Neural progenitor cell (in vitro differentiated cells): Measurements from ENCODE around the gene HRH4. TPM values are rescaled to one million over a fixed set of nuclear protein-coding genes. Genes with fewer than 3 reads are reported as not detected.

Source experiments
- DNase-seq: peaks from one replicate; pipeline ENCODE4 v3.0.0-alpha.2; 2016; ENCODE audit warnings: low spot score
- H2AFZ ChIP-seq: fragments of 200-600 bp; sonication (generic); replicated peaks from 2 replicates; pipeline ENCODE4 v1.6.1; 2016; ENCODE audit warnings: antibody characterized with exemption
- H3F3A ChIP-seq: fragments of 200-600 bp; sonication (generic); 2 replicates; pipeline ENCODE4 v1.6.1; 2016; ENCODE audit warnings: antibody characterized with exemption, low read depth
- H3K27ac ChIP-seq: fragments of 200-600 bp; sonication (generic); 2 replicates; pipeline ENCODE4 v1.5.1; 2016; ENCODE audit warnings: mild to moderate bottlenecking
- H3K27me3 ChIP-seq: fragments of 200-600 bp; sonication (generic); 2 replicates; pipeline ENCODE4 v1.6.1; 2016; ENCODE audit warnings: mild to moderate bottlenecking, moderate library complexity
- H3K36me3 ChIP-seq: fragments of 200-600 bp; sonication (generic); 2 replicates; pipeline ENCODE4 v1.5.1; 2016
- H3K4me1 ChIP-seq: fragments of 200-600 bp; sonication (generic); 2 replicates; pipeline ENCODE4 v1.6.1; 2016; ENCODE audit warnings: mixed run types
- H3K4me2 ChIP-seq: fragments of 200-600 bp; sonication (generic); 2 replicates; pipeline ENCODE4 v1.6.1; 2016
- H3K4me3 ChIP-seq: fragments of 200-600 bp; sonication (generic); 2 replicates; pipeline ENCODE4 v1.5.1; 2016
- H3K79me2 ChIP-seq: fragments of 200-600 bp; sonication (generic); 2 replicates; pipeline ENCODE4 v1.6.1; 2016; ENCODE audit warnings: low read depth
- H3K9ac ChIP-seq: fragments of 200-600 bp; sonication (generic); 2 replicates; pipeline ENCODE4 v1.6.1; 2016
- H3K9me3 ChIP-seq: fragments of 200-600 bp; sonication (generic); 2 replicates; pipeline ENCODE4 v1.5.1; 2016; ENCODE audit warnings: low read depth
- H4K20me1 ChIP-seq: fragments of 200-600 bp; sonication (generic); 2 replicates; pipeline ENCODE4 v1.6.1; 2016; ENCODE audit warnings: low read depth
- H3K27ac Mint-ChIP-seq: 3 replicates; pipeline ENCODE4 v1.8.0; 2021; ENCODE audit warnings: mixed read lengths
- H3K27me3 Mint-ChIP-seq: 2 replicates; pipeline ENCODE4 v1.8.0; 2022; ENCODE audit warnings: low read depth, mild to moderate bottlenecking, inconsistent platforms, moderate library complexity, mixed read lengths; ENCODE audit not compliant: insufficient read depth
- H3K36me3 Mint-ChIP-seq: 3 replicates; pipeline ENCODE4 v1.8.0; 2021; ENCODE audit warnings: mixed read lengths
- H3K4me1 Mint-ChIP-seq: 3 replicates; pipeline ENCODE4 v1.8.0; 2021; ENCODE audit warnings: mixed read lengths
- H3K4me3 Mint-ChIP-seq: 3 replicates; pipeline ENCODE4 v1.8.0; 2021; ENCODE audit warnings: mild to moderate bottlenecking, moderate library complexity, mixed read lengths
- H3K9me3 Mint-ChIP-seq: 3 replicates; pipeline ENCODE4 v1.8.0; 2020; ENCODE audit warnings: mixed read lengths
- EZH2 ChIP-seq: fragments of 200-600 bp; sonication (generic); IDR thresholded peaks from 2 replicates; pipeline ENCODE4 v1.6.1; 2017; ENCODE audit warnings: antibody characterized with exemption, mild to moderate bottlenecking, moderate library complexity
- EZH2phosphoT487 ChIP-seq: fragments of 200-600 bp; sonication (generic); IDR thresholded peaks from 2 replicates; pipeline ENCODE4 v1.6.1; 2017; ENCODE audit warnings: antibody characterized with exemption
- total RNA-seq: library from RNA; depleted of rRNA; stranded (reverse); fragments of >200 nt; gene quantifications from 2 replicates; pipeline ENCODE4 v1.2.3, GENCODE V29; 2015; ENCODE audit warnings: low replicate concordance
- TF ChIP-seq, protein P1 (sequence below): fragments of 200-600 bp; sonication (generic); IDR thresholded peaks from 2 replicates; pipeline ENCODE4 v1.5.1; 2017; ENCODE audit warnings: antibody characterized with exemption, mild to moderate bottlenecking

The HRH4 gene
- total RNA-seq, 1 donor from 2014 or later, result 0.13 TPM

DNA sequence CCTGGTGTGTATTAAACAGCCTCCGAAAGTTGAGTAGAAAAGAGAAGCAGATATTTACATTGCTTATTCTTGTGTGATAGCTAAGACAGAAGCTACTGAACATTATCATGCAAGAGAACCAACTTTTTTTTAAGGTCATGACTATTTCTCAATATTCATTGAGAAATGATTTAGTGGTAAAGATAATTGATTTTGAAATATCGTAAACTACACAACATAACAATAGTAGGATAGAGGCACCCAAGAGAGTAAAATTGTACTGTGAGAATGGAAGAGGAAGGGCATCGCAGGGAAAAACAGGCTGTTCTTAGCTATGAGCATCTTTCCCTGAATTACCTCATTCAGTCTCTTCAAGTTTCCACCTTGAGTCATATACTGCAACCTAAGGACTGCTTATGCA, 25.2 kb downstream of the HRH4 start:
- H2AFZ ChIP-seq, result no peak overlapping the region
- H3K27me3 ChIP-seq, result no peaks in the 10 kb centered on the region
- no peak overlapping the region for H3K4me2 ChIP-seq
- no peaks in the 10 kb centered on the region for H3K9me3 Mint-ChIP-seq
- no peaks in the 10 kb centered on the region for H3K4me1 ChIP-seq
- no peaks in the 10 kb centered on the region for H3K36me3 ChIP-seq
- H3K27me3 Mint-ChIP-seq, result peaks cover 2% of the 10 kb centered on the region
- H3K4me3 Mint-ChIP-seq, result no peak overlapping the region
- no peak for DNase-seq
- H3K4me1 Mint-ChIP-seq, result peaks cover 19% of the 10 kb centered on the region
- no peaks in the 10 kb centered on the region for H3K36me3 Mint-ChIP-seq
- H3K9ac ChIP-seq, result no peak overlapping the region
- no peak overlapping the region for H3K27ac ChIP-seq
- peaks cover 5% of the 10 kb centered on the region for H3F3A ChIP-seq
- no peaks in the 10 kb centered on the region for H3K79me2 ChIP-seq
- H4K20me1 ChIP-seq, result no peaks in the 10 kb centered on the region
- no peak overlapping the region for H3K27ac Mint-ChIP-seq
- H3K4me3 ChIP-seq, result no peak overlapping the region
- no peak for TF ChIP-seq EZH2
- TF ChIP-seq, protein P1, sequence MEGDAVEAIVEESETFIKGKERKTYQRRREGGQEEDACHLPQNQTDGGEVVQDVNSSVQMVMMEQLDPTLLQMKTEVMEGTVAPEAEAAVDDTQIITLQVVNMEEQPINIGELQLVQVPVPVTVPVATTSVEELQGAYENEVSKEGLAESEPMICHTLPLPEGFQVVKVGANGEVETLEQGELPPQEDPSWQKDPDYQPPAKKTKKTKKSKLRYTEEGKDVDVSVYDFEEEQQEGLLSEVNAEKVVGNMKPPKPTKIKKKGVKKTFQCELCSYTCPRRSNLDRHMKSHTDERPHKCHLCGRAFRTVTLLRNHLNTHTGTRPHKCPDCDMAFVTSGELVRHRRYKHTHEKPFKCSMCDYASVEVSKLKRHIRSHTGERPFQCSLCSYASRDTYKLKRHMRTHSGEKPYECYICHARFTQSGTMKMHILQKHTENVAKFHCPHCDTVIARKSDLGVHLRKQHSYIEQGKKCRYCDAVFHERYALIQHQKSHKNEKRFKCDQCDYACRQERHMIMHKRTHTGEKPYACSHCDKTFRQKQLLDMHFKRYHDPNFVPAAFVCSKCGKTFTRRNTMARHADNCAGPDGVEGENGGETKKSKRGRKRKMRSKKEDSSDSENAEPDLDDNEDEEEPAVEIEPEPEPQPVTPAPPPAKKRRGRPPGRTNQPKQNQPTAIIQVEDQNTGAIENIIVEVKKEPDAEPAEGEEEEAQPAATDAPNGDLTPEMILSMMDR, result no peak
- TF ChIP-seq EZH2phosphoT487, result no peak
- no peaks in the 10 kb centered on the region for H3K9me3 ChIP-seq

DNA sequence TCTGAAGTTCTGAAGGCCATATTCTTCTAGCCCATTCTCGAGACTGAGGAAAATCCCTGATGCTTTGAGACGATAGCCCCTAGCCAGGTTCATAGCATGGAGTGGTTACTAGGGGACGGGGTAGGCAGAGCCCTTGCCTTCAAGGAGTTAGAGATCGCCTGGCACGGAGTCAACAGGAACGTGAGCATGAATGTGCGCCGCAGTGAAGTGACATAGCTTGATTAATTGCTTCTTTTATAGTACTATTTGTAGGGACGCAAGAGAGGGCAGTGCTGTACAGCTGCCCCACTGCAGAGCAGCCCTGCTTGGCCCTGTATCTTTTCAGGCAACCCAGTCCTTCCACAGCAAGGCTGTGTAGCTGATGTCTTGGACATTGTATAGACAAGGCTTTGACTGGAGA, 26.2 kb downstream of the HRH4 start:
- Histone ChIP-seq H3K27ac (no peak overlapping the region), H2AFZ (peak overlapping the region; percentile 30), H3K27me3 (no peaks in the 10 kb centered on the region), H3K9ac (no peak overlapping the region), H3F3A (peaks cover 8% of the 10 kb centered on the region), H3K4me3 (no peak overlapping the region), H3K36me3 (no peaks in the 10 kb centered on the region), H3K79me2 (no peaks in the 10 kb centered on the region), H4K20me1 (no peaks in the 10 kb centered on the region), H3K4me1 (no peaks in the 10 kb centered on the region), H3K9me3 (no peaks in the 10 kb centered on the region), H3K4me2 (no peak overlapping the region)
- Mint-ChIP-seq H3K4me1 (peaks cover 21% of the 10 kb centered on the region), H3K9me3 (no peaks in the 10 kb centered on the region), H3K27ac (peak overlapping the region; percentile 57), H3K4me3 (no peak overlapping the region), H3K36me3 (no peaks in the 10 kb centered on the region), H3K27me3 (peaks cover 2% of the 10 kb centered on the region)
- DNase-seq, result no peak
- TF ChIP-seq EZH2 (no peak), EZH2phosphoT487 (no peak)
- TF ChIP-seq, protein P1, result no peak

DNA sequence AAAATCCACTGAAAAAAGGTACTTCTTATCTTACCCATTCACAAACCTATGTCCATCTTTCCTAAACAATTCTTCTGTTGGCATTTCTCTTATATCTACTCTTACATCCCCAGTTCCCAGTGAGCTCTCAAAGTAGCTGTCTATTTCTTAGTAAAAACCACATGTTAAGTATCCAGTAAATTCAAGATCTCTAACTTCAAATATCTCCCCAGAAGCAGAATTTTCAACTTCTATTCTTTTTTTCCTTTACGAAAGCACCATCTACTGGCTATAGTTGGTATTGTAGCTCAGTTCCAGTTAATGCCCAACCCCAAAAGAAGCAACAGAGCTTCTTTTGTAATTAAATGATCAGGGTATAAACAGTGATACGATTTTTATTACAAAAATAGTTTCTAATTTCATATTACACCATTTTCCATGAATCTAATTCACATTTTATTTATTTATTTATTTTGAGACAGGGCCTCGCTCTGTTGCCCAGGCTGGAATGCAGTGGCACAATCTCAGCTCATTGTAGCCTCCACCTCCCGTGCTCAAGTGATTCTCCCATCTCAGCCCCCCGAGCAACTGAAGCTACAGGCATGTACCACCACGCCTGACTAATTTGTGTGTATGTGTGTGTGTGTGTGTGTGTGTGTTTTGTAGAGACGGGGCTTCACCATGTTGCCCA, 28.5 kb downstream of the HRH4 start:
- Histone ChIP-seq H4K20me1 (no peaks in the 10 kb centered on the region), H3K27ac (no peak overlapping the region), H3K4me1 (no peaks in the 10 kb centered on the region), H3K4me2 (no peak overlapping the region), H3K79me2 (no peaks in the 10 kb centered on the region), H3K27me3 (no peaks in the 10 kb centered on the region), H3K4me3 (no peak overlapping the region), H3K9ac (no peak overlapping the region), H3F3A (peaks cover 9% of the 10 kb centered on the region), H3K9me3 (no peaks in the 10 kb centered on the region), H2AFZ (no peak overlapping the region), H3K36me3 (no peaks in the 10 kb centered on the region)
- no peak overlapping the region for H3K4me3 Mint-ChIP-seq
- TF ChIP-seq, protein P1, result peak; percentile 85
- TF ChIP-seq EZH2, result no peak
- peak; percentile 55 for DNase-seq
- no peaks in the 10 kb centered on the region for H3K9me3 Mint-ChIP-seq
- peaks cover 2% of the 10 kb centered on the region for H3K27me3 Mint-ChIP-seq
- H3K36me3 Mint-ChIP-seq, result no peaks in the 10 kb centered on the region
- H3K27ac Mint-ChIP-seq, result no peak overlapping the region
- peaks cover 40% of the 10 kb centered on the region for H3K4me1 Mint-ChIP-seq
